ENCODE measurements around the gene FPR2. TPM values are rescaled to one million over a fixed set of nuclear protein-coding genes. Genes with fewer than 3 reads are reported as not detected.

Gene FPR2
- total and polyA plus RNA-seq, 10 of the 15 experiments (the other 5 are each of a cell fraction or from before 2014, with no cell fraction given): not detected

DNA sequence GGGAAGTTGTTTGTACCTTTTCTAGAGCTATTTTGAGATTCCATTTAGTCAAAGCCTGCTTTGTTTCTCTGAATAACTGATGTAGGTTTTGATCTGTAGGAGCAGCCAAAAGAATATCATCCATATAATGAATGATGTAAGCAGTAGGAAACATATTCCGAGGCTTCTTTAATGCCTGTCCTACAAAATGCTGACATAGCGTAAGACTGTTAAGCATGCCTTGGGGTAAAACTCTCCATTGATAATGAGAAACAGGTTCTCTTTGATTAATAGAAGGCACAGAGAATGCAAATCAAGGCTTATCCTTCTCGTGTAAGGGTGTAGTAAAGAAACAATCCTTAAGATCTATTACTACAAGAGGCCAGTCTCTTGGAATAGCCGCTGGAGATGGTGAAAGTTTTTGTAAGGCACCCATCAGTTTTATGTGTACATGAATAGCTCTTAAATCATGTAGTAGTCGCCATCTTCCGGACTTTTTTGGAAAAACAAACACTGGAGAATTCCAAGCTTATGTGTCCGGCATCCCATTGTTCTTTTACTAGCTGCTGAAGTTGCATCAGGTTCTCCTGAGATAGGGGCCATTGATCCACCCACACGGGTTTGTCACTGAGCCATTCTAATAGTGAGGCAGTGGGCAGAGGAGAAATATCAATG lies 47.5 kb downstream of the FPR2 start:
- Histone ChIP-seq H3K9me3 (replicated peaks; ENCODE audit: control insufficient read depth, insufficient read depth, low read length) (no peaks in the 10 kb centered on the region; the same call in 1 of the 3 replicates), H4K20me1 (ENCODE audit: control insufficient read depth, insufficient read depth) (no peaks in the 10 kb centered on the region), H3K4me2 (ENCODE audit: control insufficient read depth, insufficient read depth) (no peak overlapping the region), H3K4me1 (ENCODE audit: control insufficient read depth, insufficient read depth, low read length) (no peaks in the 10 kb centered on the region), H2AFZ (ENCODE audit: control insufficient read depth, low read depth, low read length) (no peak overlapping the region), H3K4me3 (no peak overlapping the region), H3K36me3 (ENCODE audit: control insufficient read depth in 2 of 2, insufficient read depth in 2 of 2, low read length in 1 of 2) (no peaks in the 10 kb centered on the region), H3K27ac (ENCODE audit: control insufficient read depth, insufficient read depth) (no peak overlapping the region), H3K9ac (ENCODE audit: control insufficient read depth, insufficient read depth, low read length) (no peak overlapping the region), H3K27me3 (replicated peaks in 1 of 2; ENCODE audit: control insufficient read depth in 2 of 2, insufficient read depth in 2 of 2, low read length in 1 of 2) (no peaks in the 10 kb centered on the region), H3K79me2 (ENCODE audit: control insufficient read depth, insufficient read depth, low read length) (no peaks in the 10 kb centered on the region)
- ChIA-PET CTCF (interaction anchor here (0.5 to 2.7 kb wide), 2 partner anchors 31 to 81 kb away, joined by 3 to 10 read pairs; no protein-coding TSS in a partner anchor), RAD21 (ENCODE audit: unreplicated experiment) (interaction anchor here (1.9 kb wide), 1 partner anchor 429 kb away, joined by 4 read pairs; no protein-coding TSS in a partner anchor), SMC1A (ENCODE audit: uncharacterized antibody, unreplicated experiment) (interaction anchor here (0.7 kb wide), 1 partner anchor 78 kb away, joined by 3 read pairs; no protein-coding TSS in a partner anchor), POLR2A (no interaction called here)
- DNase-seq (ENCODE audit: low read depth, low spot score) (no peak), ATAC-seq (no peak), FAIRE-seq (no peak)
- intact Hi-C loops (cut with micrococcal nuclease; ENCODE audit: unreplicated experiment) (no loop called here), in situ Hi-C loops (cut with MboI) (no loop called here)
- TF ChIP-seq SIN3A (IDR thresholded peaks at IDR 0.05; ENCODE audit: low read depth, low read length) (no peak), NFYB (IDR thresholded peaks at IDR 0.05; ENCODE audit: insufficient read depth, low read depth, low read length) (no peak), ZNF217 (IDR thresholded peaks at IDR 0.05) (no peak), SRF (IDR thresholded peaks at IDR 0.05; ENCODE audit: low read depth in 2 of 2, low read length in 2 of 2) (no peak), ETV6 (conservative IDR thresholded peaks at IDR 0.05 in 1 of 2, IDR thresholded peaks at IDR 0.05 in 1 of 2; ENCODE audit: borderline replicate concordance in 1 of 2, low read depth in 1 of 2) (no peak)
- TF ChIP-seq, protein P1, sequence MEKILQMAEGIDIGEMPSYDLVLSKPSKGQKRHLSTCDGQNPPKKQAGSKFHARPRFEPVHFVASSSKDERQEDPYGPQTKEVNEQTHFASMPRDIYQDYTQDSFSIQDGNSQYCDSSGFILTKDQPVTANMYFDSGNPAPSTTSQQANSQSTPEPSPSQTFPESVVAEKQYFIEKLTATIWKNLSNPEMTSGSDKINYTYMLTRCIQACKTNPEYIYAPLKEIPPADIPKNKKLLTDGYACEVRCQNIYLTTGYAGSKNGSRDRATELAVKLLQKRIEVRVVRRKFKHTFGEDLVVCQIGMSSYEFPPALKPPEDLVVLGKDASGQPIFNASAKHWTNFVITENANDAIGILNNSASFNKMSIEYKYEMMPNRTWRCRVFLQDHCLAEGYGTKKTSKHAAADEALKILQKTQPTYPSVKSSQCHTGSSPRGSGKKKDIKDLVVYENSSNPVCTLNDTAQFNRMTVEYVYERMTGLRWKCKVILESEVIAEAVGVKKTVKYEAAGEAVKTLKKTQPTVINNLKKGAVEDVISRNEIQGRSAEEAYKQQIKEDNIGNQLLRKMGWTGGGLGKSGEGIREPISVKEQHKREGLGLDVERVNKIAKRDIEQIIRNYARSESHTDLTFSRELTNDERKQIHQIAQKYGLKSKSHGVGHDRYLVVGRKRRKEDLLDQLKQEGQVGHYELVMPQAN (conservative IDR thresholded peaks at IDR 0.05): no peak
- TF ChIP-seq, protein P2, sequence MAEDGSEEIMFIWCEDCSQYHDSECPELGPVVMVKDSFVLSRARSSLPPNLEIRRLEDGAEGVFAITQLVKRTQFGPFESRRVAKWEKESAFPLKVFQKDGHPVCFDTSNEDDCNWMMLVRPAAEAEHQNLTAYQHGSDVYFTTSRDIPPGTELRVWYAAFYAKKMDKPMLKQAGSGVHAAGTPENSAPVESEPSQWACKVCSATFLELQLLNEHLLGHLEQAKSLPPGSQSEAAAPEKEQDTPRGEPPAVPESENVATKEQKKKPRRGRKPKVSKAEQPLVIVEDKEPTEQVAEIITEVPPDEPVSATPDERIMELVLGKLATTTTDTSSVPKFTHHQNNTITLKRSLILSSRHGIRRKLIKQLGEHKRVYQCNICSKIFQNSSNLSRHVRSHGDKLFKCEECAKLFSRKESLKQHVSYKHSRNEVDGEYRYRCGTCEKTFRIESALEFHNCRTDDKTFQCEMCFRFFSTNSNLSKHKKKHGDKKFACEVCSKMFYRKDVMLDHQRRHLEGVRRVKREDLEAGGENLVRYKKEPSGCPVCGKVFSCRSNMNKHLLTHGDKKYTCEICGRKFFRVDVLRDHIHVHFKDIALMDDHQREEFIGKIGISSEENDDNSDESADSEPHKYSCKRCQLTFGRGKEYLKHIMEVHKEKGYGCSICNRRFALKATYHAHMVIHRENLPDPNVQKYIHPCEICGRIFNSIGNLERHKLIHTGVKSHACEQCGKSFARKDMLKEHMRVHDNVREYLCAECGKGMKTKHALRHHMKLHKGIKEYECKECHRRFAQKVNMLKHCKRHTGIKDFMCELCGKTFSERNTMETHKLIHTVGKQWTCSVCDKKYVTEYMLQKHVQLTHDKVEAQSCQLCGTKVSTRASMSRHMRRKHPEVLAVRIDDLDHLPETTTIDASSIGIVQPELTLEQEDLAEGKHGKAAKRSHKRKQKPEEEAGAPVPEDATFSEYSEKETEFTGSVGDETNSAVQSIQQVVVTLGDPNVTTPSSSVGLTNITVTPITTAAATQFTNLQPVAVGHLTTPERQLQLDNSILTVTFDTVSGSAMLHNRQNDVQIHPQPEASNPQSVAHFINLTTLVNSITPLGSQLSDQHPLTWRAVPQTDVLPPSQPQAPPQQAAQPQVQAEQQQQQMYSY (CRISPR knock-in tag; IDR thresholded peaks at IDR 0.05): no peak
- WGBS (ENCODE audit: insufficient coverage, insufficient replicate concordance, low lambda C conversion rate, missing lambda C conversion rate): 48% methylated on average over 8 of the region's 8 CpGs
- BruUV-seq (replicated peaks): no TSS peak

All from GM12878 (cell line).